Measurements from ENCODE around the gene RFPL4AL1.
"Not testable (repeated sequence)": the region's sequence is repeated elsewhere in the genome, so short reads cannot be mapped to it uniquely, and the experiment has no call there.

The RFPL4AL1 gene

GRCh38 chr19:55766466-55766865, 2.5 kb upstream of the RFPL4AL1 start:
- no peak overlapping the region for H3K9ac ChIP-seq
- H3K36me3 ChIP-seq, result no peaks in the 10 kb centered on the region
- no peak for TF ChIP-seq Cebpa-rat (IDR thresholded peaks at IDR 0.05)
- no peaks in the 10 kb centered on the region for H4K20me1 ChIP-seq
- H3K4me1 ChIP-seq, result no peaks in the 10 kb centered on the region
- H3K4me2 ChIP-seq, result no peak overlapping the region
- no peak overlapping the region for H3K4me3 ChIP-seq
- no peaks in the 10 kb centered on the region for H3K9me3 ChIP-seq (replicated peaks in 1 of 11)
- no peak overlapping the region for H3K27ac ChIP-seq
- no peaks in the 10 kb centered on the region for H3K27me3 ChIP-seq

GRCh38 chr19:55769632-55770031, 714 bp downstream of the RFPL4AL1 start:
- H3K27me3 ChIP-seq; H3K9ac ChIP-seq; H4K20me1 ChIP-seq; H3K4me3 ChIP-seq; H3K4me2 ChIP-seq; H3K36me3 ChIP-seq; H3K9me3 ChIP-seq (replicated peaks in 1 of 11); H3K27ac ChIP-seq; H3K4me1 ChIP-seq: not testable (repeated sequence)

GRCh38 chr19:55777528-55777927, 8.6 kb downstream of the RFPL4AL1 start:
- Histone ChIP-seq H3K4me3 (no peak overlapping the region), H3K9ac (no peak overlapping the region), H3K4me2 (no peak overlapping the region), H3K4me1 (no peaks in the 10 kb centered on the region), H3K27ac (no peak overlapping the region), H3K27me3 (no peaks in the 10 kb centered on the region), H3K9me3 (replicated peaks in 1 of 11) (no peaks in the 10 kb centered on the region), H4K20me1 (no peaks in the 10 kb centered on the region), H3K36me3 (no peaks in the 10 kb centered on the region)
- no peak for TF ChIP-seq Cebpa-rat (IDR thresholded peaks at IDR 0.05)

- H4K20me1 ChIP-seq, result no peaks in the 10 kb centered on the region
- no peaks in the 10 kb centered on the region for H3K4me1 ChIP-seq
- H3K27me3 ChIP-seq, result no peaks in the 10 kb centered on the region
- H3K36me3 ChIP-seq, result no peaks in the 10 kb centered on the region
- no peak overlapping the region for H3K4me2 ChIP-seq
- H3K9ac ChIP-seq, result no peak overlapping the region
- no peak overlapping the region for H3K4me3 ChIP-seq
- no peaks in the 10 kb centered on the region for H3K9me3 ChIP-seq (replicated peaks in 1 of 11)
- no peak for TF ChIP-seq Cebpa-rat (IDR thresholded peaks at IDR 0.05)
- no peak overlapping the region for H3K27ac ChIP-seq
Measured at GRCh38 chr19:55778331-55778730, 9.4 kb downstream of the RFPL4AL1 start.

GRCh38 chr19:55781112-55781511, 12.2 kb downstream of the RFPL4AL1 start:
- Histone ChIP-seq H3K9ac (no peak overlapping the region), H4K20me1 (no peaks in the 10 kb centered on the region), H3K27ac (no peak overlapping the region), H3K36me3 (no peaks in the 10 kb centered on the region), H3K9me3 (replicated peaks in 1 of 11) (no peaks in the 10 kb centered on the region), H3K4me3 (no peak overlapping the region), H3K27me3 (no peaks in the 10 kb centered on the region), H3K4me1 (no peaks in the 10 kb centered on the region), H3K4me2 (no peak overlapping the region)
- no peak for TF ChIP-seq Cebpa-rat (IDR thresholded peaks at IDR 0.05)

- no peak overlapping the region for H3K9ac ChIP-seq
- H3K4me3 ChIP-seq, result no peak overlapping the region
- no peak for TF ChIP-seq Cebpa-rat (IDR thresholded peaks at IDR 0.05)
- no peaks in the 10 kb centered on the region for H4K20me1 ChIP-seq
- H3K9me3 ChIP-seq (replicated peaks in 1 of 11), result no peaks in the 10 kb centered on the region; a peak in 1 of 22 replicates
- no peak overlapping the region for H3K4me2 ChIP-seq
- no peaks in the 10 kb centered on the region for H3K36me3 ChIP-seq
- no peaks in the 10 kb centered on the region for H3K4me1 ChIP-seq
- no peaks in the 10 kb centered on the region for H3K27me3 ChIP-seq
- no peak overlapping the region for H3K27ac ChIP-seq
Measured at GRCh38 chr19:55795021-55795420, 26.1 kb downstream of the RFPL4AL1 start.

- H3K27ac ChIP-seq, result no peak overlapping the region
- no peak overlapping the region for H3K4me2 ChIP-seq
- no peak overlapping the region for H3K4me3 ChIP-seq
- no peaks in the 10 kb centered on the region for H4K20me1 ChIP-seq
- no peaks in the 10 kb centered on the region for H3K4me1 ChIP-seq
- no peaks in the 10 kb centered on the region for H3K36me3 ChIP-seq
- TF ChIP-seq Cebpa-rat (IDR thresholded peaks at IDR 0.05), result no peak
- H3K9me3 ChIP-seq (replicated peaks in 1 of 11), result peaks cover 0 to 13% (median 6%) of the 10 kb centered on the region in 11 experiments; a peak in 10 of 22 replicates
- H3K27me3 ChIP-seq, result no peaks in the 10 kb centered on the region
- no peak overlapping the region for H3K9ac ChIP-seq
Measured at GRCh38 chr19:55801416-55801815, 32.5 kb downstream of the RFPL4AL1 start.

GRCh38 chr19:55802281-55802680, 33.4 kb downstream of the RFPL4AL1 start:
- Histone ChIP-seq H3K9ac (no peak overlapping the region), H3K27me3 (no peaks in the 10 kb centered on the region), H4K20me1 (no peaks in the 10 kb centered on the region), H3K4me3 (no peak overlapping the region), H3K27ac (no peak overlapping the region), H3K4me1 (no peaks in the 10 kb centered on the region), H3K4me2 (no peak overlapping the region), H3K9me3 (replicated peaks in 1 of 11) (peaks cover 0 to 13% (median 6%) of the 10 kb centered on the region in 11 experiments; a peak in 10 of 22 replicates), H3K36me3 (no peaks in the 10 kb centered on the region)
- TF ChIP-seq Cebpa-rat (IDR thresholded peaks at IDR 0.05), result no peak

- Histone ChIP-seq H3K4me1 (no peaks in the 10 kb centered on the region), H3K36me3 (no peaks in the 10 kb centered on the region), H3K27me3 (no peaks in the 10 kb centered on the region), H3K4me2 (peak overlapping the region in 2 of 11 experiments; percentile 1 to 48; a peak in 2 of 22 replicates), H3K4me3 (no peak overlapping the region), H3K9ac (no peak overlapping the region), H3K9me3 (replicated peaks in 1 of 11) (peaks cover 2 to 34% (median 17%) of the 10 kb centered on the region in 11 experiments; a peak in 15 of 22 replicates), H3K27ac (no peak overlapping the region), H4K20me1 (no peaks in the 10 kb centered on the region)
- no peak for TF ChIP-seq Cebpa-rat (IDR thresholded peaks at IDR 0.05)
Measured at GRCh38 chr19:55809381-55810058, 40.6 kb downstream of the RFPL4AL1 start.

- Histone ChIP-seq H3K9me3 (replicated peaks in 1 of 11) (peaks cover 0 to 32% (median 17%) of the 10 kb centered on the region in 11 experiments; a peak in 14 of 22 replicates), H3K36me3 (no peaks in the 10 kb centered on the region), H3K4me2 (no peak overlapping the region), H3K27me3 (no peaks in the 10 kb centered on the region), H3K4me3 (no peak overlapping the region), H3K9ac (no peak overlapping the region), H3K27ac (no peak overlapping the region), H3K4me1 (no peaks in the 10 kb centered on the region), H4K20me1 (no peaks in the 10 kb centered on the region)
- no peak for TF ChIP-seq Cebpa-rat (IDR thresholded peaks at IDR 0.05)
Measured at GRCh38 chr19:55811340-55811739, 42.4 kb downstream of the RFPL4AL1 start.
